ENCODE results near the gene TMEM238. TPM values are rescaled to one million over a fixed set of nuclear protein-coding genes. Genes with fewer than 3 reads are reported as not detected.

Gene TMEM238
- 0.14 and 0.18 TPM in 2 replicates for total RNA-seq

GRCh38 chr19:55384131-55384919, at the start of gene TMEM238:
TMEM238 (minus strand) TSS chr19:55384292; CDS start chr19:55384259, 33 bp downstream.

DNA sequence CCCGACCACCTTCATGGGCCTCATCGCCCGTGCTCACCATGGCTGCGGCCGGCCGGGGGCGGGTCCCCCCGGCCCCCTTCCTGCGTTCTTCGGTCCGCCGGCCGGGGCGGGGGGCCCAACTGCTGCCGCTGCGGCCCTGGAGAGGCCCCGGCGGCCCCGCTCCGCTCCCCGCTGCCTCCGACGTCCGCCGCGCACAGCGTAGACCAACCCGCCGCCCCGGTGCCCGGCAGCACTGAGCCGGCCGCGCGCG, 23.4 kb upstream of the TMEM238 start, which contains the start of gene UBE2S:
Gene UBE2S (minus strand): TSS at position 239 of the 250 bp plus-strand sequence. CDS start 199 bp downstream, at position 40.

DNA sequence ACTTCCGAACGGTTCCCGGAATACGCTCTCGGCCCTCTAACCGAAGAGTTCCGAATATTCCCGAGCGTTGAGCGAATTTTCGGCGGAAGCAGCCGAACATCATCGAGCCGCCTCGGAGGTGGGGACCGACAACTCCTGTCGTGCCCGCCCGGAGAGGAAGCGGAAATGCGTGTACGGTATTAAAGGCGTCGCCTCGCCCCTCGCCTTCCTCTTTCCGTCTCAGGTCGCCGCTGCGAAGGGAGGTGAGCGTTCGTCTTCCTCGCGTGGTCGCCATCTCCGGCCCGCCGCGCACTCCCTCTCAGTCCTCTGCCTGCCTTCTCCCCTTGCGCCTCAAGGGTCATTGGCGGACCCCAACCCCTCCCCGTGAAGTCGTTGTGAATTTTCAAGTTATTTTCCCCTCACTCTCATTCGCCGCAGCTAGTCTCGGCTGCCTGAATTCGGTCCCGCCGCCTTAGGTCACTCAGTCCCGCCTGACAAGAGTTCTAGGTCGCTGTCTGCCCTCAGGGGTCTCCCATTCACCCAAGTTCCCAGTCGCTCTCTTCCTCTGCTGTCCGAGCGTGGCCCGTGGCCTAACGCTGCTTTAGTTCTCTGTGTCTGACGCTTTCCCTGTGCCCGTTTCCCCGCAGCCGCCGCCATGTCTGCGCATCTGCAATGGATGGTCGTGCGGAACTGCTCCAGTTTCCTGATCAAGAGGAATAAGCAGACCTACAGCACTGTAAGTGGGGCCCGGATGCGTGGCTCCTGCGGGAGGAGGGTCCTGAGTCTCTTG, 1.8 kb upstream of the TMEM238 start, which contains the start of gene RPL28:
Gene RPL28 (plus strand): TSS at position 209 of the 769 bp plus-strand sequence. CDS start 426 bp downstream, at position 635.

DNA sequence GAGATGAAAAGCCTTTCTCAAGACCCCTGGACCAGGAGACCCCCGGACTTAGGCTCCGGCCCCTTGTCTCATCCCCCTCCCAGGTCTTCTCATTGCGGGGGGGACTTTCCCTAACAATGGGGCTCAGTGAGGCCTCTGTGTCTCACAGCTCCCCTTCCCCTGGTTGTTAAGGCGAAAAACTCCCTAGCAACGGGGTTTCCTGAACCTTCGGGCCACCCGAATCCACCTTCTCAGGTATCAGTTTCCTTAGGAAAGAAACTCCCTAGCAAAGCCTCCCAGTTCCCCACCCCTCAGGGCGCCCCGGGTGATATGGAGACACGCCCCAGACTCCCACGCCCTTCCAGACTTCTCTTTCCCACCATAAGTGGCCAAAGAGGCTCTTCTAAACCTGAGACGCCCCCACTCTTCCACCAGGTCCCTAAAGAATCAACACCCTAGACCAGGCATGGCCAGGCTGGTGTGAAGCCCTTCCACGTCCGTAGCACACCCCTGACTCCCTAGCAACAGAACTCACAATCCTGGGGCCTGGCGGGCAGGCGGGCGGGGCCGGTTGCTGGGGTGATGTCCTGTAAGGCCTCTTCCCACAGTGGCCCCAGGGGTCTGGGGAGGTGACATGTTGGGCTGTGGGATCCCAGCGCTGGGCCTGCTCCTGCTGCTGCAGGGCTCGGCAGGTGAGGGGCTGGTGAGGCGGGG, 7.7 kb downstream of the TMEM238 start, which contains the start of gene TMEM190:
Gene TMEM190 (plus strand): TSS at position 586 of the 693 bp plus-strand sequence. CDS start 28 bp downstream, at position 614.

GRCh38 chr19:55370305-55370988, 13.6 kb downstream of the TMEM238 start, which contains the start of gene IL11:
IL11 (minus strand) TSS chr19:55370463; CDS start chr19:55370310, 153 bp downstream.

GRCh38 chr19:55362990-55363716, 20.9 kb downstream of the TMEM238 start, which contains the start of gene GARIN5B:
GARIN5B (minus strand) TSS chr19:55363260; CDS start chr19:55363066, 194 bp downstream.

GRCh38 chr19:55354698-55355212, 29.3 kb downstream of the TMEM238 start, which contains the start of gene COX6B2:
COX6B2 (minus strand) TSS chr19:55354719; CDS start chr19:55354521, 198 bp downstream.

GRCh38 chr19:55339105-55339888, 44.8 kb downstream of the TMEM238 start, which contains the start of gene KMT5C:
KMT5C (plus strand) TSS chr19:55339876; CDS start chr19:55341937, 2,061 bp downstream.

Other genes with a start within 250 kb of the TMEM238 start
- gene TNNT1, start 235.1 kb downstream of the TMEM238 start, total RNA-seq, result 1.6 and 2.7 TPM in 2 replicates
- 0.18 TPM in 1 of 2 replicates, not detected in the other for gene TNNI3, start 226.6 kb downstream of the TMEM238 start, total RNA-seq
- 0.09 and 0.14 TPM in 2 replicates for gene DNAAF3, start 217.7 kb downstream of the TMEM238 start, total RNA-seq
- under 0.01 and 0.09 TPM in 2 replicates for gene SYT5, start 204.0 kb downstream of the TMEM238 start, total RNA-seq
- gene PTPRH, start 174.8 kb downstream of the TMEM238 start, total RNA-seq, result 2.1 and 5.5 TPM in 2 replicates
- 1.1 and 1.2 TPM in 2 replicates for gene TMEM86B, start 155.5 kb downstream of the TMEM238 start, total RNA-seq
- 17.2 and 26.1 TPM in 2 replicates for gene PPP6R1, start 125.3 kb downstream of the TMEM238 start, total RNA-seq
- gene HSPBP1, start 104.2 kb downstream of the TMEM238 start, total RNA-seq, result 18.1 and 19.1 TPM in 2 replicates
- gene BRSK1, start 100.3 kb downstream of the TMEM238 start, total RNA-seq, result 4.4 and 6.6 TPM in 2 replicates
- not detected in 2 replicates for gene TMEM150B, start 59.0 kb downstream of the TMEM238 start, total RNA-seq
- 8.1 and 8.4 TPM in 2 replicates for gene KMT5C, start 44.4 kb downstream of the TMEM238 start, total RNA-seq
- under 0.01 TPM in 1 of 2 replicates, not detected in the other for gene COX6B2, start 29.6 kb downstream of the TMEM238 start, total RNA-seq
- gene GARIN5B, start 21.0 kb downstream of the TMEM238 start, total RNA-seq, result not detected in 2 replicates
- 5.4 and 8.0 TPM in 2 replicates for gene IL11, start 13.8 kb downstream of the TMEM238 start, total RNA-seq
- 0.28 TPM in 1 of 2 replicates, not detected in the other for gene TMEM190, start 7.5 kb downstream of the TMEM238 start, total RNA-seq
- 239 and 254 TPM in 2 replicates for gene RPL28, start 1.6 kb upstream of the TMEM238 start, total RNA-seq
- 26.6 and 57.3 TPM in 2 replicates for gene UBE2S, start 23.5 kb upstream of the TMEM238 start, total RNA-seq
- gene SHISA7, start 59.0 kb upstream of the TMEM238 start, total RNA-seq, result not detected in 2 replicates
- gene ISOC2, start 77.3 kb upstream of the TMEM238 start, total RNA-seq, result 44.5 and 55.9 TPM in 2 replicates
- gene C19orf85, start 80.5 kb upstream of the TMEM238 start, total RNA-seq, result not detected in 2 replicates
- gene ZNF628, start 92.3 kb upstream of the TMEM238 start, total RNA-seq, result 0.57 and 1.3 TPM in 2 replicates
- gene NAT14, start 100.9 kb upstream of the TMEM238 start, total RNA-seq, result 14.9 and 20.9 TPM in 2 replicates
- gene SSC5D, start 104.1 kb upstream of the TMEM238 start, total RNA-seq, result 5.4 and 18.1 TPM in 2 replicates
- gene SBK2, start 152.8 kb upstream of the TMEM238 start, total RNA-seq, result not detected in 2 replicates
- 0.09 TPM in 1 of 2 replicates, not detected in the other for gene SBK3, start 161.3 kb upstream of the TMEM238 start, total RNA-seq
- 2.1 and 2.8 TPM in 2 replicates for gene ZNF579, start 196.6 kb upstream of the TMEM238 start, total RNA-seq
- gene FIZ1, start 215.2 kb upstream of the TMEM238 start, total RNA-seq, result 1.6 and 2.7 TPM in 2 replicates
- gene ZNF524, start 216.0 kb upstream of the TMEM238 start, total RNA-seq, result 9.1 and 9.5 TPM in 2 replicates
- 0.43 and 0.55 TPM in 2 replicates for gene ZNF865, start 221.4 kb upstream of the TMEM238 start, total RNA-seq
- 3.8 and 4.0 TPM in 2 replicates for gene ZNF784, start 240.3 kb upstream of the TMEM238 start, total RNA-seq

Data from smooth muscle cell of bladder (primary cell).